ENCODE data around the gene CPNE5.

CPNE5 gene

GRCh38 chr6:36800223-36801076 lies 38.8 kb downstream of the CPNE5 start:
- Histone ChIP-seq H3K27me3 (ENCODE audit: insufficient read depth, poor library complexity, severe bottlenecking) (peaks cover 4% of the 10 kb centered on the region), H3K4me3 (replicated peaks; ENCODE audit: insufficient read depth, low read length) (no peak overlapping the region), H3K27ac (replicated peaks) (no peak overlapping the region)
- DNase-seq (ENCODE audit: low read depth in 1 of 2, low spot score in 1 of 2), result no peak
- TF ChIP-seq POLR2AphosphoS5 (IDR thresholded peaks at IDR 0.05; ENCODE audit: low read depth) (no peak), SPI1 (IDR thresholded peaks at IDR 0.05; ENCODE audit: borderline replicate concordance, low read depth) (no peak), GABPA (IDR thresholded peaks at IDR 0.05; ENCODE audit: low read depth) (no peak)
- TF ChIP-seq, protein P1, sequence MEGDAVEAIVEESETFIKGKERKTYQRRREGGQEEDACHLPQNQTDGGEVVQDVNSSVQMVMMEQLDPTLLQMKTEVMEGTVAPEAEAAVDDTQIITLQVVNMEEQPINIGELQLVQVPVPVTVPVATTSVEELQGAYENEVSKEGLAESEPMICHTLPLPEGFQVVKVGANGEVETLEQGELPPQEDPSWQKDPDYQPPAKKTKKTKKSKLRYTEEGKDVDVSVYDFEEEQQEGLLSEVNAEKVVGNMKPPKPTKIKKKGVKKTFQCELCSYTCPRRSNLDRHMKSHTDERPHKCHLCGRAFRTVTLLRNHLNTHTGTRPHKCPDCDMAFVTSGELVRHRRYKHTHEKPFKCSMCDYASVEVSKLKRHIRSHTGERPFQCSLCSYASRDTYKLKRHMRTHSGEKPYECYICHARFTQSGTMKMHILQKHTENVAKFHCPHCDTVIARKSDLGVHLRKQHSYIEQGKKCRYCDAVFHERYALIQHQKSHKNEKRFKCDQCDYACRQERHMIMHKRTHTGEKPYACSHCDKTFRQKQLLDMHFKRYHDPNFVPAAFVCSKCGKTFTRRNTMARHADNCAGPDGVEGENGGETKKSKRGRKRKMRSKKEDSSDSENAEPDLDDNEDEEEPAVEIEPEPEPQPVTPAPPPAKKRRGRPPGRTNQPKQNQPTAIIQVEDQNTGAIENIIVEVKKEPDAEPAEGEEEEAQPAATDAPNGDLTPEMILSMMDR (IDR thresholded peaks at IDR 0.05; ENCODE audit: insufficient read depth, low read length), result no peak

DNA sequence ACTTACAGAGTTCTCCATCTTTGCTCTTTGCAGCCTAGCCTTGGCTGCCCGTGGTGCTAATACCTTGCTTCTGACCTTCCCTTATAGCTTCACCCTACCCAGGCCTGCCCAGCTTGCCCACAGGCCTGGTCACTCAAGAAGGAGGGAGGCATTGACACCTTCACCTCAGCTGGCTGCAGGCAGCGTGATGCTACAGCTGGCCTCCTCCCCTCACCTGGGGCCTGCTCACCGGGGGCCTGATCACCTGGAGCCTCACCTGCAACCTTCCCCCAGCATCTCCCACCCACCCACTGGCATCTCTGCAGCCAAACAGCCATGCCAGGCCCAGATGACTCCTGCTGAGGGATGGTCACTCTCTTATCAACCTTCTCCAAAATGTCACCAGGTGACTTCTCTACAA lies 40.4 kb downstream of the CPNE5 start:
- Histone ChIP-seq H3K27ac (replicated peaks) (no peak overlapping the region), H3K27me3 (ENCODE audit: insufficient read depth, poor library complexity, severe bottlenecking) (no peaks in the 10 kb centered on the region), H3K4me3 (replicated peaks; ENCODE audit: insufficient read depth, low read length) (no peak overlapping the region)
- TF ChIP-seq SPI1 (IDR thresholded peaks at IDR 0.05; ENCODE audit: borderline replicate concordance, low read depth) (no peak), POLR2AphosphoS5 (IDR thresholded peaks at IDR 0.05; ENCODE audit: low read depth) (no peak), GABPA (IDR thresholded peaks at IDR 0.05; ENCODE audit: low read depth) (no peak)
- TF ChIP-seq, protein P1 (IDR thresholded peaks at IDR 0.05; ENCODE audit: insufficient read depth, low read length), result no peak
- DNase-seq (ENCODE audit: low read depth in 1 of 2, low spot score in 1 of 2), result no peak

DNA sequence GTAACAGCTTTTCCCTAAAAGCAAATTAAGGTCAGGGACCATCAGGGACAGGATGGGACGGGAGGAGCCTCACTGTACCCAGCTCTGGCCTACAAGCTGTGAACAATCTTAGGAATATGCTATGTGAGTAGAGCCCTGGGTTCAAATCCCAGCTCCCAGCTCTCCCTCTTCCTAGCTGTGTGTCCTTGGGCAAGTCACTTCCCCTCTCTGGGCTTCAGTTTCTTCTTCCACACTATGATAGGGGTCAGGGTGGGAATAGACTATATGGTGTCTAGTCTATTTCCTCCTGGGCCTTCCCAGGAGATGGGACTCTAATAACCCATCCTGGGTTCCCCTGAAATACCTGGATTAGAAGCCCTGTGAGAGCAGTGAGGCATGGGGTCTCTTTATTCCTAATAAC lies 41.6 kb downstream of the CPNE5 start:
- DNase-seq (ENCODE audit: low read depth in 1 of 2, low spot score in 1 of 2), result no peak
- no peak overlapping the region for H3K27ac ChIP-seq (replicated peaks)
- TF ChIP-seq GABPA (IDR thresholded peaks at IDR 0.05; ENCODE audit: low read depth) (no peak), SPI1 (IDR thresholded peaks at IDR 0.05; ENCODE audit: borderline replicate concordance, low read depth) (no peak)
- TF ChIP-seq, protein P2, sequence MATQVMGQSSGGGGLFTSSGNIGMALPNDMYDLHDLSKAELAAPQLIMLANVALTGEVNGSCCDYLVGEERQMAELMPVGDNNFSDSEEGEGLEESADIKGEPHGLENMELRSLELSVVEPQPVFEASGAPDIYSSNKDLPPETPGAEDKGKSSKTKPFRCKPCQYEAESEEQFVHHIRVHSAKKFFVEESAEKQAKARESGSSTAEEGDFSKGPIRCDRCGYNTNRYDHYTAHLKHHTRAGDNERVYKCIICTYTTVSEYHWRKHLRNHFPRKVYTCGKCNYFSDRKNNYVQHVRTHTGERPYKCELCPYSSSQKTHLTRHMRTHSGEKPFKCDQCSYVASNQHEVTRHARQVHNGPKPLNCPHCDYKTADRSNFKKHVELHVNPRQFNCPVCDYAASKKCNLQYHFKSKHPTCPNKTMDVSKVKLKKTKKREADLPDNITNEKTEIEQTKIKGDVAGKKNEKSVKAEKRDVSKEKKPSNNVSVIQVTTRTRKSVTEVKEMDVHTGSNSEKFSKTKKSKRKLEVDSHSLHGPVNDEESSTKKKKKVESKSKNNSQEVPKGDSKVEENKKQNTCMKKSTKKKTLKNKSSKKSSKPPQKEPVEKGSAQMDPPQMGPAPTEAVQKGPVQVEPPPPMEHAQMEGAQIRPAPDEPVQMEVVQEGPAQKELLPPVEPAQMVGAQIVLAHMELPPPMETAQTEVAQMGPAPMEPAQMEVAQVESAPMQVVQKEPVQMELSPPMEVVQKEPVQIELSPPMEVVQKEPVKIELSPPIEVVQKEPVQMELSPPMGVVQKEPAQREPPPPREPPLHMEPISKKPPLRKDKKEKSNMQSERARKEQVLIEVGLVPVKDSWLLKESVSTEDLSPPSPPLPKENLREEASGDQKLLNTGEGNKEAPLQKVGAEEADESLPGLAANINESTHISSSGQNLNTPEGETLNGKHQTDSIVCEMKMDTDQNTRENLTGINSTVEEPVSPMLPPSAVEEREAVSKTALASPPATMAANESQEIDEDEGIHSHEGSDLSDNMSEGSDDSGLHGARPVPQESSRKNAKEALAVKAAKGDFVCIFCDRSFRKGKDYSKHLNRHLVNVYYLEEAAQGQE (IDR thresholded peaks at IDR 0.05; ENCODE audit: insufficient replicate concordance, low read depth), result no peak
- no peak overlapping the region for H3K4me3 ChIP-seq (replicated peaks; ENCODE audit: insufficient read depth, low read length)
- H3K27me3 ChIP-seq (ENCODE audit: insufficient read depth, poor library complexity, severe bottlenecking), result no peaks in the 10 kb centered on the region

DNA sequence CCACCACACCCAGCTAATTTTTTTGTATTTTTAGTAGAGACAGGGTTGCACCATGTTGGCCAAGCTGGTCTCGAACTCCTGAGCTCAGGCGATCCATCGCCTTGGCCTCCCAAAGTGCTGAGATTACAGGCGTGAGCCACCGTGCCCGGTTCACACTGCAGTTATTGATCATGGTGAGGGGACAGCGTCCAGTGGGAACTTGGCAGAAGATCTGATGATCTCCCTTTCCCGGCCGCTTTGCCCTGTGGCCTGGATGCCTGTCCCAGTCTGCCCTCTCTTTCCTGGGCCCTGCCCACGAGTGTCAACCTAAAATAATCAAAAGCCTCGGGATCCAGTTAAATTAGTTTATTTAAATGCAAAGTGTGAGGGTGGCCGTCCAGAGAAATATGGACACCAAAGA lies 42.2 kb downstream of the CPNE5 start:
- Histone ChIP-seq H3K4me3 (replicated peaks; ENCODE audit: insufficient read depth, low read length) (no peak overlapping the region), H3K27ac (replicated peaks) (no peak overlapping the region), H3K27me3 (ENCODE audit: insufficient read depth, poor library complexity, severe bottlenecking) (no peaks in the 10 kb centered on the region)
- no peak for DNase-seq (ENCODE audit: low read depth in 1 of 2, low spot score in 1 of 2)
- TF ChIP-seq, protein P2 (IDR thresholded peaks at IDR 0.05; ENCODE audit: insufficient replicate concordance, low read depth), result no peak
- TF ChIP-seq POLR2AphosphoS5 (IDR thresholded peaks at IDR 0.05; ENCODE audit: low read depth) (no peak), SPI1 (IDR thresholded peaks at IDR 0.05; ENCODE audit: borderline replicate concordance, low read depth) (no peak), GABPA (IDR thresholded peaks at IDR 0.05; ENCODE audit: low read depth) (no peak)
- TF ChIP-seq, protein P1 (IDR thresholded peaks at IDR 0.05; ENCODE audit: insufficient read depth, low read length), result no peak
